H9 (cell line): Measurements from ENCODE around the gene NUP210. TPM values are rescaled to one million over a fixed set of nuclear protein-coding genes. Genes with fewer than 3 reads are reported as not detected.

Experiments used
- DNase-seq: peaks from one replicate; pipeline ENCODE4 v3.0.0-alpha.2; 2017
- H2AFZ ChIP-seq: one replicate; pipeline ENCODE4 v1.6.1; 2013; ENCODE audit warnings: mild to moderate bottlenecking, low read length, control low read depth, moderate library complexity
- H2AK5ac ChIP-seq: 2 replicates; pipeline ENCODE4 v1.6.1; 2013; ENCODE audit warnings: low read length, control low read depth, mixed read lengths; ENCODE audit not compliant: insufficient read length
- H2BK120ac ChIP-seq: one replicate; pipeline ENCODE4 v1.6.1; 2013; ENCODE audit warnings: low read depth, mild to moderate bottlenecking, low read length, control low read depth, inconsistent platforms; ENCODE audit not compliant: poor library complexity, severe bottlenecking
- H2BK12ac ChIP-seq: 2 replicates; pipeline ENCODE4 v1.6.1; 2013; ENCODE audit warnings: low read length, control low read depth, mixed read lengths, low read depth; ENCODE audit not compliant: insufficient read length
- H2BK15ac ChIP-seq: 2 replicates; pipeline ENCODE4 v1.6.1; 2013; ENCODE audit warnings: low read depth, low read length, control low read depth
- H2BK20ac ChIP-seq: one replicate; pipeline ENCODE4 v1.6.1; 2013; ENCODE audit warnings: low read depth, mild to moderate bottlenecking, low read length, control low read depth, inconsistent platforms; ENCODE audit not compliant: poor library complexity, severe bottlenecking
- H2BK5ac ChIP-seq: 2 replicates; pipeline ENCODE4 v1.6.1; 2013; ENCODE audit warnings: low read length, control low read depth, mixed read lengths; ENCODE audit not compliant: insufficient read length
- H3K14ac ChIP-seq: 2 replicates; pipeline ENCODE4 v1.6.1; 2013; ENCODE audit warnings: low read length, control low read depth; ENCODE audit not compliant: insufficient read depth
- H3K18ac ChIP-seq: 2 replicates; pipeline ENCODE4 v1.6.1; 2013; ENCODE audit warnings: low read depth, mild to moderate bottlenecking, mixed read lengths, low read length, control low read depth; ENCODE audit not compliant: insufficient read length
- H3K23ac ChIP-seq: 2 replicates; pipeline ENCODE4 v1.6.1; 2013; ENCODE audit warnings: low read length, control low read depth, mixed read lengths, low read depth; ENCODE audit not compliant: insufficient read length
- H3K23me2 ChIP-seq: 2 replicates; pipeline ENCODE4 v1.6.1; 2013; ENCODE audit warnings: low read depth, mild to moderate bottlenecking, mixed read lengths, low read length, control low read depth; ENCODE audit not compliant: insufficient read length, poor library complexity, severe bottlenecking
- H3K27ac ChIP-seq: 2 replicates; pipeline ENCODE4 v1.5.1; 2013; ENCODE audit warnings: low read length, control low read depth, mixed read lengths, low read depth; ENCODE audit not compliant: insufficient read length
- H3K27me3 ChIP-seq: 2 replicates; pipeline ENCODE4 v1.6.1; 2013; ENCODE audit warnings: low read length, control low read depth, inconsistent platforms; ENCODE audit not compliant: insufficient read depth
- H3K4ac ChIP-seq: 2 replicates; pipeline ENCODE4 v1.6.1; 2013; ENCODE audit warnings: low read depth, mild to moderate bottlenecking, control low read depth, inconsistent platforms, low read length, moderate library complexity
- H3K4me1 ChIP-seq: 2 replicates; pipeline ENCODE4 v1.6.1; 2013; ENCODE audit warnings: low read length, control low read depth, inconsistent platforms; ENCODE audit not compliant: insufficient read depth
- H3K4me2 ChIP-seq: 2 replicates; pipeline ENCODE4 v1.6.1; 2013; ENCODE audit warnings: low read length, control low read depth, mixed read lengths; ENCODE audit not compliant: insufficient read length, insufficient read depth
- H3K56ac ChIP-seq: 2 replicates; pipeline ENCODE4 v1.6.1; 2013; ENCODE audit warnings: low read depth, mild to moderate bottlenecking, mixed read lengths, low read length, control low read depth; ENCODE audit not compliant: insufficient read length
- H3K79me1 ChIP-seq: 2 replicates; pipeline ENCODE4 v1.6.1; 2013; ENCODE audit warnings: low read depth, mild to moderate bottlenecking, moderate library complexity, low read length, control low read depth, inconsistent platforms; ENCODE audit not compliant: insufficient read depth, poor library complexity, severe bottlenecking
- H3K79me2 ChIP-seq: 2 replicates; pipeline ENCODE4 v1.6.1; 2013; ENCODE audit warnings: low read length, control low read depth, inconsistent platforms; ENCODE audit not compliant: insufficient read depth
- H3K9ac ChIP-seq: 2 replicates; pipeline ENCODE4 v1.6.1; 2013; ENCODE audit warnings: low read length, control low read depth, mixed read lengths; ENCODE audit not compliant: insufficient read length; ENCODE audit errors: extremely low read depth
- H3K9me3 ChIP-seq: one replicate; pipeline ENCODE4 v1.6.1; 2013; ENCODE audit warnings: low read depth, low read length, inconsistent platforms; ENCODE audit not compliant: control insufficient read depth
- H3T11ph ChIP-seq: one replicate; pipeline ENCODE4 v1.6.1; 2013; ENCODE audit warnings: mild to moderate bottlenecking, low read length, control low read depth, inconsistent platforms
- H4K20me1 ChIP-seq: one replicate; pipeline ENCODE4 v1.6.1; 2013; ENCODE audit not compliant: control insufficient read depth, insufficient read length, insufficient read depth
- H4K5ac ChIP-seq: 2 replicates; pipeline ENCODE4 v1.6.1; 2013; ENCODE audit warnings: low read depth, mild to moderate bottlenecking, mixed read lengths, low read length, control low read depth; ENCODE audit not compliant: insufficient read length
- H4K8ac ChIP-seq: replicated peaks from 2 replicates; pipeline ENCODE4 v1.6.1; 2013; ENCODE audit warnings: low read length, control low read depth, mixed read lengths, low read depth; ENCODE audit not compliant: insufficient read length
- H4K91ac ChIP-seq: 2 replicates; pipeline ENCODE4 v1.6.1; 2013; ENCODE audit warnings: low read depth, mild to moderate bottlenecking, moderate library complexity, mixed read lengths, low read length, control low read depth; ENCODE audit not compliant: insufficient read length
- H3K27ac Mint-ChIP-seq, 3 experiments: 2 replicates in 2 of 3; 3 replicates in 1 of 3; pipeline ENCODE4 v1.8.0; 2020 to 2021; ENCODE audit warnings: mixed read lengths in 3 of 3, mild to moderate bottlenecking in 1 of 3, moderate library complexity in 1 of 3
- H3K27me3 Mint-ChIP-seq: 2 replicates; pipeline ENCODE4 v1.8.0; 2021; ENCODE audit warnings: low read depth, mild to moderate bottlenecking, moderate library complexity, mixed read lengths
- H3K36me3 Mint-ChIP-seq, 3 experiments: 2 replicates in 2 of 3; 3 replicates in 1 of 3; pipeline ENCODE4 v1.8.0; 2020 to 2021; ENCODE audit warnings: low read depth in 3 of 3, mixed read lengths in 3 of 3; ENCODE audit not compliant: insufficient read depth in 1 of 3
- H3K4me1 Mint-ChIP-seq, 2 experiments: 2 replicates each; pipeline ENCODE4 v1.8.0; 2020; ENCODE audit warnings: mixed read lengths in 2 of 2
- H3K4me3 Mint-ChIP-seq, 2 experiments: 2 replicates in 1 of 2; 3 replicates in 1 of 2; pipeline ENCODE4 v1.8.0; 2020 to 2021; ENCODE audit warnings: mild to moderate bottlenecking in 2 of 2, mixed read lengths in 2 of 2, moderate library complexity in 1 of 2
- H3K9me3 Mint-ChIP-seq, 2 experiments: 2 replicates in 1 of 2; 3 replicates in 1 of 2; pipeline ENCODE4 v1.8.0; 2020; ENCODE audit warnings: mild to moderate bottlenecking in 2 of 2, mixed read lengths in 2 of 2, moderate library complexity in 1 of 2
- CTCF ChIP-seq: fragments of 200-600 bp; sonication (generic); conservative IDR thresholded peaks from 3 replicates; pipeline ENCODE4 v1.8.0; 2021; ENCODE audit warnings: antibody characterized with exemption, mild to moderate bottlenecking
- WGBS: extraction: QIAGEN DNeasy Blood & Tissue Kit; methylation state at CpG from one replicate; pipeline ENCODE4 v1.1.7; 2013; ENCODE audit warnings: missing lambda C conversion rate, low lambda C conversion rate, mixed read lengths; ENCODE audit not compliant: insufficient read length; ENCODE audit errors: extremely low coverage; 5-methylcytosine and 5-hydroxymethylcytosine counted together
- total RNA-seq: library from RNA; stranded (reverse); gene quantifications from 2 replicates; pipeline ENCODE4 v1.2.1, GENCODE V29; 2021

The NUP210 gene
- total RNA-seq, 1 experiment from 2014 or later: 48.8 TPM

- no peak overlapping the region for H3K23ac ChIP-seq
- no peak overlapping the region for H2BK12ac ChIP-seq
- H2BK15ac ChIP-seq: no peak overlapping the region
- H3K27ac ChIP-seq: no peak overlapping the region
- H3K56ac ChIP-seq: no peak overlapping the region
- no peaks in the 10 kb centered on the region for H3K27me3 Mint-ChIP-seq
- H2AK5ac ChIP-seq: no peak overlapping the region
- H2AFZ ChIP-seq: no peak overlapping the region
- no peak overlapping the region for H2BK120ac ChIP-seq
- no peaks in the 10 kb centered on the region for H3K79me1 ChIP-seq
- no peaks in the 10 kb centered on the region for H3K23me2 ChIP-seq
- H4K20me1 ChIP-seq: no peaks in the 10 kb centered on the region
- peaks cover 0 to 5% of the 10 kb centered on the region in 2 experiments; a peak in 2 of 4 replicates for H3K4me1 Mint-ChIP-seq
- no peaks in the 10 kb centered on the region for H3K9me3 Mint-ChIP-seq
- H3K9ac ChIP-seq: no peak overlapping the region
- no peak overlapping the region for H3K27ac Mint-ChIP-seq
- no peak for DNase-seq
- no peak overlapping the region for H2BK5ac ChIP-seq
- H3K4me3 Mint-ChIP-seq: no peak overlapping the region
- no CpG with 5 or more reads among the region's 12 CpGs for WGBS
- no peak overlapping the region for H4K91ac ChIP-seq
- H3K4me2 ChIP-seq: no peak overlapping the region
- H3K18ac ChIP-seq: no peak overlapping the region
- H3K14ac ChIP-seq: no peak overlapping the region
- H3K27me3 ChIP-seq: no peaks in the 10 kb centered on the region
- H3K36me3 Mint-ChIP-seq: peaks cover 28 to 63% (median 41%) of the 10 kb centered on the region in 3 experiments; a peak in 6 of 7 replicates
- H3K4me1 ChIP-seq: no peaks in the 10 kb centered on the region
- H3K4ac ChIP-seq: no peak overlapping the region
- TF ChIP-seq CTCF: no peak
- no peaks in the 10 kb centered on the region for H3K9me3 ChIP-seq
- no peaks in the 10 kb centered on the region for H3K79me2 ChIP-seq
- H2BK20ac ChIP-seq: no peak overlapping the region
- H4K8ac ChIP-seq: no peak overlapping the region
- H3T11ph ChIP-seq: no peak overlapping the region
- no peak overlapping the region for H4K5ac ChIP-seq
These were observed 83.5 kb downstream of the NUP210 start for GRCh38 chr3:13336592-13336991.
